HG03139 (cell line): Measurements from ENCODE around the gene KCNJ15.

ENCODE experiments used
- ATAC-seq: cut with Tn5 transposase; IDR thresholded peaks from one replicate; pipeline ENCODE4 v1.9.1; 2021; ENCODE audit not compliant: unreplicated experiment

Gene KCNJ15

GRCh38 chr21:38267991-38268863, 11.4 kb downstream of the KCNJ15 start:
- no peak for ATAC-seq

DNA sequence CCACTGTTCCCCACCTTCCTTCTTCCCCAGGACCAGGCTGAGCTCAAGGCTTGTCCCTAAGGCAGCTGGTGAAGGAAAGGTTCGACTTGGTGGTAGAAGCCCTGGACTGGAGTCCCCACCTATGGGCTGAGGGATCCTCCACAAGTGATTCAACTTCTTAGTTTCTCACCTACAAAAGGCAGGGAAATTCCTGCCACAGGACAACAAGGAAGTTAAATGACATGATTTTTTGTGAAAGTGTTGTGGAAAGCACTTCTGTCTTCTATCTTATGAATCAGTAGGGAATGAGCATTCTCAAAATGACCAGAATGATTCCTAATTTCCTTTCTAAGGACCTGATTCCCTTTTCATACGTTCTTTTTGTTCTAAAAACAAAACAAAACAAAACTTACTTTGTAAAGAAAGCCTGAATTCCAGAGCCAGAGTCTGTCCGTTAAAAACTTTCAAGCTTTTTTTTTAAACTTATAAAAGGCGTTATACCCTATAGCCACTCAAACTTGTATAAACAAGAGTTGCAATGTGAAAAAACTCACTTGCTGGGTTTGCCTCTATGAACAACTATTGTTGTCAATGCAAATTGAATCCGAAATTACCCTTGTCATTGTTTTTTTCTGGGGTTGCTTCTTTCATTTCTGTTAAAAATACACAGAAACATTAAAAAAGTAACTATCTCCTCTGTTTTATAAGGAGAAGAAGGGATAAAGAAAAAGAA, 12.2 kb downstream of the KCNJ15 start:
- ATAC-seq: no peak

DNA sequence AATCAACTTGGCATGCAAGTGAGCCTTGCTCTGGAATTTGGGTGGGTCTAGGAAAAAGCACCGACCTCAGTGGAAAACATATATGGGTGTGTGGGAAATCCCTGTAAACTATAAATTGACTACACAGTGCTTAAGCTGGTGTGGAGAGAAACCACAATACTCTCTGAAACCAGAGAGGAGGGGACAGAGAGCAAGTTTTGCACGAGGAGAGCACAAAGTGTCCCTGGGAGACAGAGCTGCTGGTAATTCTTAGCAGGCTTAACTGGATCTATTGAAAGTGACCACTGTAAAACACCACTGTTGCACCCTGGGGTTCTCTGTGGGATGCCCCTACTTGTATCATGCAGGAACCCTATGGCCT, 12.8 kb downstream of the KCNJ15 start:
- no peak for ATAC-seq

DNA sequence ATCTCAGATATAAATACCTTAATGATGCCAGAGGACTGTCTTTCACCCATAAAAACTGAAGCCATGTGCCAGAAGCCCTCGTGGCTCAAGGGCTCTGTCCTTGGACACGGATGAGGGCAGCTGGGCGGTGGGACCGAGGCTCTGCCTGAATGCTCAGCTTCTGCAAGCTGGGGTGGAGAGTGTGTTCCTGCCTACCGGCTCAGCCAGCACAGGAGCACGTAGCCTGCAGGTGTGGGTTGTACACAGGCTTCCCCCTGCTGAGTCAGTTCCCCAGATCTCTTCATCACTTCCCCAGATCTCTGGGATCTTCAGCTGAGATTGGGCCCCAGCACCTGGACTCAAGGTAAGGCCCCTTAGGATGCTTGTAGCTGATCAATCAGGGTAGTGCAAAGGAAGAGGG, 15.4 kb downstream of the KCNJ15 start:
- no peak for ATAC-seq

DNA sequence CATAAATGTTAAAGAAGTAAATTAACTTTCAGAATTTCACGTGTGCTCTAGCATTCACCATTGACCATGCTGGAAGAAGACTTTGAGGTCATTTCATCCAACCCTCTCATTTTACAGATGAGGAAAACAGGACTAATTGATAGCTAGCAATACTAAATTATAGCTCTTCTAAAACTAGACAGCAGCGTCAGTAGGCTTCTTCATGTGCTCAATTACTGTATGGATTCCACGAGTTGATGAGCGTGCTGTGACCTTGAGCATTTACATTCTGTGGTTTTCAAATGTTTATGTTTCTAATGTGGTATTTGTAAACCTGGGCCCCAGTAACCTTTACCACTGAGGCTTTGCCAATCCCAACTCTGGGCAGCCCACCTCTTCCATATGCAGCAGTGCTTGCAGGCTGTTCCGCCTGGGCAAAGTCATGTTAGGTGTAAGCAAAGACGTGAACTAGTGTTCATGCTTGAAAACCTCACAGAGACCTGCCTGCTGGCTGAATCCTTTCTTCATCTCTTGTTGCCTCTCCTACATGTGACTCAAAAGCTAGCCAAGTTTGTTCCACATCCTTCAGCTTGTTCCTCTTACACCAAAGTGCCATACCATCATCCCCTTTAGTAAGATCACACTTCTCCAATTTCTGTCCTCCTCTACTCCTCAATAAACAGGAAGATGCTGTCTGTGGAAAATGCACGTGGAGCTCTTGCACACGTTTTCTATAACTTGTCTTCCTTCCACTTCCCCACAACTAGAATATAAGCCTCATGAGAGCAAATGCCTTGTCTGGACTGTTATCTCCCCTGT, 17.2 kb downstream of the KCNJ15 start:
- ATAC-seq: no peak

GRCh38 chr21:38277501-38278131, 20.8 kb downstream of the KCNJ15 start:
- no peak for ATAC-seq

DNA sequence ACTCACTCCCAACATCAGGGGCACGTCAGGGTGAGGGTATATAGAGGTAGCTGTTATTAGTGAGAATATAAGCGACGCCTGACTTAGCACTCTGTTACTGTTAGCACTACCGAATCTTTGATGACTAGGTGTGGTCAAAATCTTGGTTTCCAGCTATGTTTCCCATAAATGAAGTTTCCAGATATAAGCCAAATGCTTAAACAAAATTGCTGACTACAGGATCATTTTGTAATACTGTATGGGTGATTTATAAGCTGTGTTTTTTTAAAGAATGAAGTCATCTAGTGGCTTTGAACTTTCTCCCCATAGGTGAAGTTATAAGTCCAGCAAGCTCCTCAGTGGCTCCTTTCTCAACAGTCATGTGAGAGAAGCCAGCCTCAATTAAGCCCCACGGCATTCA, 23.7 kb downstream of the KCNJ15 start:
- no peak for ATAC-seq

GRCh38 chr21:38280867-38281266, 24.1 kb downstream of the KCNJ15 start:
- ATAC-seq: no peak

DNA sequence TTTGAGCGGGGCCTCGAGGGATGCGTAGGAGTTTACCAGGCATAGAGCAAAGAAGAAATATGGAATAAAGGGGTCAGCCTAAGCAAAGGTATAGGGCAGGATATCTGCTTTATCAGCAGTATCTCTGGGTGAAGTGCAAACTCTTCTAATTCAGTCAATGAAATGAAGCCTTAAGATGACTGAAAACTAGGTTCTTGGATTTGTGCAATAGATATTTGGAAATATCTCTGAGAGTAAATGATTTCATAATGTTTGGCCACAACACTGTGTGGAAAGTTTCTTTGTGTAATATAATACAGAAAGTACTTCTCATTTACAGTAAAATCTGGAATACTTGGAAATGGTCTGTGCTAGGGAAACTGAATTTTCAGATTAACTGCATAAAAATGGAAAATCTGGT, 26.1 kb downstream of the KCNJ15 start:
- no peak for ATAC-seq

GRCh38 chr21:38284216-38284615, 27.4 kb downstream of the KCNJ15 start:
- ATAC-seq: no peak

DNA sequence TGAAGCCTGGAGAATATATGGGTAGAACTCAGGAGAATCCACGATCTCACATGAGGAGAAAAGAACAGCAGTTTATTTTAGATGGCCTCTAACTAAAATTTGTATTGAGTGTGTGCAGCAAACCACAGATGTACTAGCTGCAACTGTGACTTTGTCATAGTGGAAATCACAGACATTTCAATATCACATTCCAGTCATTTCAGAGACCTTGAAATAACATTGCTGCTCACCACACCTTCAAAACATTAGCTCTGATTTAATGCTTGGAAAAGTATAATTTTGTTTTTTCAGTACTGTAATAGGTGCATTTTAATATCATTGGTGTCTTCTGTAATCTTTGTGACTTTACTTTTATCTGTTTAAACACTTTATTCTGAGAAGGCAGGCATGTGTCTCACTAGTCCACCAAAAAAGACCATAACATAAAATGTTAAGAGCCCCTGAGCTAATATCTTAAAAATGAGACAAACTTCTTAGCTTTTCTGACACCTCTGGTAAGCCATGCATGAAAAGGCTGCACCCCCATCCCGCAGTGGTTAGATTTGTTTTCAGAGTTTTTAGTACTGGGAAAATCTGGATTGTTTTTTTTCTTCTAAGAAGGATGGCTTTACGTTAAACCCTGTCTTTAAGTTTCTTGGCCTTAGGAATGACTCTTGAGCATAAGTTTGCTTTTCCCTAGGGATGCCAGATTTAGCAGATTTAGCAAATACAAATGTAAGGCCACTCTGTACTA, 30.1 kb downstream of the KCNJ15 start:
- ATAC-seq: no peak

DNA sequence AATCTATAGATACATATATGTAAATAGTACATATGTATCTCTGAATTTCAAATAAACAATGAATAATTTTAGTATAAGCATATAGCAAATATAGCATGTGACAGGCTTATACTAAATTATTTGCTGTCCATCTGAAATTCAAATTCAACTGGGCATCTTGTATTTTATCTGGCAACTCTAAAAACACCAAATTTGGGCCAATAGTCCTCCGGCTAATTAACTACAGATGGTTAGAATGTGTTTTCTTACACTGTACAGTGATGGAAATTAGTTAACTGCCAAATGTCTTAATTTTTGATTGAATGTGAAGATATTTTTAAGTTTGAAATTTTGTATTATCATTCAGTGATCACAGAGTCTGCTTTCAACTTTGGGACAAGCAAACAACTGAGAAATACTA, 30.7 kb downstream of the KCNJ15 start:
- ATAC-seq: no peak

DNA sequence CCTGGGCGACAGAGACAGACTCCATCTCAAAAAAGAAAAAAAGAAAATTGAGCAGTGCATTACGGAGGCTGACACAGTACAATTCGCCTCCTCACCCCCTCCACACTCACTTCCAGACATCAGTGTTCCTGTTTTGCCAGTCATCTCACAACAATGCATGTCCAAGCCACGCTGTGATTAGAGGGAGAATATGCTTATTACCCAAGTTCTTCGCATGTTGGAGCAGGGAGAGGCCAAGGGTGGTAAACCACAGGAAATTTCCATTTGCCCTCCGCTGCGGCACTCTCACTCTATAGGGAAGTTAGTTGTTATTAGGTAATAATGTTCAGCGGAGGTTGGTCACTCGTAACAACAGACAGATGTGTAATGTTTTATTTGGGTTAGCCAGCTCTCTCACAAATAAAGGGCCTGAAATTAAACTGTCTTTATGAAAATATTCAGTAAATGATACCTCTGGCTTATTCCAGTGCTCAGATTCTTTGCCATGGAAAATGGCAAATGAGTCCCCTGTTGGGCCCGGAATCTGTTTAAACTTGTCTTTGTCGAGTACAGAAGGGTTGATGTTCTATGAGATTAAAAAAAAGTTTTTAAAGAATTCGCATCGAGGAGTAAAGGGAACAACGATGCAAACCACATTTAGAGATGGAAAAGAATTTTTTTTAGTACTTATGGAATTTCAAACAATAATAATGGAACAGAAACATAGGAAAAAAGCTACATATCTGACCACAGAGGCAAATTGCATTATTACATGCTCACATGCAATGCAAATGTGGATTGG, 33.1 kb downstream of the KCNJ15 start:
- ATAC-seq: no peak

DNA sequence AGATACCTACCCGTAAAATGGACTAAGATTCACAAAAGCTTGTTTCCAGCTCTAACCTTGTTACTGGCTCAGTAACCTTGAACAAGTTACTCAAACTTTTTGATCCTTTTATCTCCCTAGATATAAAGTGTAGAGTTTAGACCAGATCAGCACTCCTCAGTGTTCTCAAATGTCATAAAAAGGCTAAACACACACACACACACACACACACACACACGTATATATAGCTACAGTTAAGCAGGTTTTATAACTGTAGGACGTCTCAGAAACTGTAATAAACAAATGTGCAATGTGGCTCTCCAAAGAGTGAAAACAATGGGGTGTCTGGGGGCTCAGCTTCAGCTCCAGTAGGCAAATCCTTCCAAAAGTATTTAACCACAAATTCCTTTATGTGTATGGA, 34.0 kb downstream of the KCNJ15 start:
- no peak for ATAC-seq

DNA sequence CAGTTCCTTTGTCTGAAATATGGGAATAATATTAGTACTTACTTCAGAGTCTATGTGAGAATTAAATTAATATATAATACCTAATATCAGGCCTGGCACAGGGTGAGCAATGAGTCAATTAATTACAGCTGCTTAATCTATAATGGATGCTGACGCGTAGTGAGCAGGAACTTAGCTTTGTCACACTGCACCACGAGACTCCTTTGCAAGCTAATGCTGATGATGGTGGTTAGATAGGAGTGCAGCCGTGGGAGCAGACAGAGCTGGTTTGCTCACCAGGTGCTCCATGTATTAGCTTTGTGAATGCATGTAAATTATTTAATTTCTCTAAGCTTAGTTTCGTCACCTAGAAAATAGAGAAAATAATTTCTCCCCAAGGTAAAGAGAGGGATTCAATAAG, 35.1 kb downstream of the KCNJ15 start:
- no peak for ATAC-seq

DNA sequence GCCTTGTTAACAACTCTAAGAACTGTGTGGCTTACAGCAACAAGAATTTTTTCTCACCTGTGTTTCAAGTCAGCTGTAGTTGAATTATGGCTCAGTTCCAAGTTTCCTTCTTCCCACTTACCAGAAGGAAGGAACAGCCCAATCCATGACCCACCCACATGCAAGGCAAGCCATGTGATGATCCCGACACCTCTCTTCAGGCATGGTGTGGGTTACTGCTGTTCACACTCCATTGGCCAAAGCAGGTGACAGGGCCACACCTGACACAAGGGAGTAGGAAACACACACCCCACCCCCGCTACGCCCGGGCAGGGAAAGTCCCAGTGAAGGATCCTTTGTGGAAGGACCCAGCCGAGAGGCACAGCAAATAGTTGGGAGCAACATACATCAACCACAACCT, 36.3 kb downstream of the KCNJ15 start:
- no peak for ATAC-seq

- no peak for ATAC-seq
Observed at GRCh38 chr21:38293765-38294164, 37.0 kb downstream of the KCNJ15 start.

DNA sequence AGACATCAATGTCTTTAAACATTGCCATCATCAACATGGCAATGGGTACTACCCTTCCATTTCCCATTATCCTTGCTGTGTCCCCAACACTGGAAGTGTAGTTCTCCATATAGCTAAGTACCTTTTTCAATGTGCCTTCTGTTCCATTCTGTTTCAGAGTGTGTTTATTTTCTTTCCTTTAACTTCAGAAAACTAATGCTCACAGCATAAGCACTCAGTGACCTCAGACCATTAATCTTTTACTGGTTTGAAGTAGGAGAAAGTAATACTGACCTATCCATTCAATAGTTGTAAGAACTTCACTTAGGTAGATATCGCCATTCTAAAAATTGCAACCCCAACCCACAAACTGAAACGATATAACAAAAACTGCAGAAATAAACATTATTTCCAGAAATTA, 37.8 kb downstream of the KCNJ15 start:
- no peak for ATAC-seq

GRCh38 chr21:38295997-38296764, 39.4 kb downstream of the KCNJ15 start:
- ATAC-seq: no peak
